ENCODE data around the gene MRM2. TPM values are rescaled to one million over a fixed set of nuclear protein-coding genes. Genes with fewer than 3 reads are reported as not detected.

MRM2 gene
- total RNA-seq, 1 donor from 2014 or later = 18.9 TPM

GRCh38 chr7:2288503-2288902 lies 46.5 kb upstream of the MRM2 start:
- Mint-ChIP-seq H3K4me1 (ENCODE audit: unreplicated experiment) (no peaks in the 10 kb centered on the region), H3K27ac (ENCODE audit: unreplicated experiment) (no peak overlapping the region), H3K27me3 (ENCODE audit: unreplicated experiment) (no peaks in the 10 kb centered on the region), H3K9me3 (ENCODE audit: unreplicated experiment) (no peaks in the 10 kb centered on the region), H3K4me3 (ENCODE audit: unreplicated experiment) (no peak overlapping the region), H3K36me3 (ENCODE audit: unreplicated experiment) (peaks cover 3% of the 10 kb centered on the region)
- TF ChIP-seq CTCF (IDR thresholded peaks at IDR 0.05) = no peak
- no peak for DNase-seq (ENCODE audit: extremely low spot score, unreplicated experiment)

GRCh38 chr7:2287745-2288144 lies 45.7 kb upstream of the MRM2 start:
- DNase-seq (ENCODE audit: extremely low spot score, unreplicated experiment) = no peak
- peaks cover 3% of the 10 kb centered on the region for H3K36me3 Mint-ChIP-seq (ENCODE audit: unreplicated experiment)
- no peak overlapping the region for H3K4me3 Mint-ChIP-seq (ENCODE audit: unreplicated experiment)
- no peak overlapping the region for H3K27ac Mint-ChIP-seq (ENCODE audit: unreplicated experiment)
- H3K4me1 Mint-ChIP-seq (ENCODE audit: unreplicated experiment) = no peaks in the 10 kb centered on the region
- no peaks in the 10 kb centered on the region for H3K27me3 Mint-ChIP-seq (ENCODE audit: unreplicated experiment)
- no peaks in the 10 kb centered on the region for H3K9me3 Mint-ChIP-seq (ENCODE audit: unreplicated experiment)
- TF ChIP-seq CTCF (IDR thresholded peaks at IDR 0.05) = no peak

- no peak for DNase-seq (ENCODE audit: extremely low spot score, unreplicated experiment)
- Mint-ChIP-seq H3K9me3 (ENCODE audit: unreplicated experiment) (no peaks in the 10 kb centered on the region), H3K27me3 (ENCODE audit: unreplicated experiment) (no peaks in the 10 kb centered on the region), H3K4me3 (ENCODE audit: unreplicated experiment) (no peak overlapping the region), H3K4me1 (ENCODE audit: unreplicated experiment) (peaks cover 7% of the 10 kb centered on the region), H3K27ac (ENCODE audit: unreplicated experiment) (no peak overlapping the region), H3K36me3 (ENCODE audit: unreplicated experiment) (no peaks in the 10 kb centered on the region)
- no peak for TF ChIP-seq CTCF (IDR thresholded peaks at IDR 0.05)
Measured at GRCh38 chr7:2283074-2283473, 41.1 kb upstream of the MRM2 start.

- H3K36me3 Mint-ChIP-seq (ENCODE audit: unreplicated experiment) = peaks cover under 1% of the 10 kb centered on the region
- H3K27me3 Mint-ChIP-seq (ENCODE audit: unreplicated experiment) = no peaks in the 10 kb centered on the region
- H3K4me3 Mint-ChIP-seq (ENCODE audit: unreplicated experiment) = no peak overlapping the region
- H3K9me3 Mint-ChIP-seq (ENCODE audit: unreplicated experiment) = no peaks in the 10 kb centered on the region
- DNase-seq (ENCODE audit: extremely low spot score, unreplicated experiment) = no peak
- H3K27ac Mint-ChIP-seq (ENCODE audit: unreplicated experiment) = no peak overlapping the region
- H3K4me1 Mint-ChIP-seq (ENCODE audit: unreplicated experiment) = peaks cover 7% of the 10 kb centered on the region
- TF ChIP-seq CTCF (IDR thresholded peaks at IDR 0.05) = no peak
Measured at GRCh38 chr7:2282185-2282751, 40.3 kb upstream of the MRM2 start.

- Mint-ChIP-seq H3K27ac (ENCODE audit: unreplicated experiment) (no peak overlapping the region), H3K27me3 (ENCODE audit: unreplicated experiment) (no peaks in the 10 kb centered on the region), H3K4me3 (ENCODE audit: unreplicated experiment) (no peak overlapping the region), H3K9me3 (ENCODE audit: unreplicated experiment) (no peaks in the 10 kb centered on the region), H3K4me1 (ENCODE audit: unreplicated experiment) (peaks cover 7% of the 10 kb centered on the region), H3K36me3 (ENCODE audit: unreplicated experiment) (peaks cover 3% of the 10 kb centered on the region)
- DNase-seq (ENCODE audit: extremely low spot score, unreplicated experiment) = no peak
- no peak for TF ChIP-seq CTCF (IDR thresholded peaks at IDR 0.05)
Measured at GRCh38 chr7:2281541-2281940, 39.5 kb upstream of the MRM2 start.

Measured in osteocyte (in vitro differentiated cells).